ENCODE measurements around the gene RHBDF1. TPM values are rescaled to one million over a fixed set of nuclear protein-coding genes. Genes with fewer than 3 reads are reported as not detected.

Gene RHBDF1
- total and polyA plus RNA-seq, 2 of the 13 experiments (the other 11 are each of a cell fraction or from before 2014, with no cell fraction given): 5.4 to 26.9 TPM

GRCh38 chr16:72561-73548 lies at the start of gene RHBDF1 (continued):
- TF ChIP-seq LRRFIP1 (CRISPR knock-in tag; conservative IDR thresholded peaks at IDR 0.05): no peak
- TF ChIP-seq KLF16 (CRISPR knock-in tag; IDR thresholded peaks at IDR 0.05): no peak
- TF ChIP-seq ZNF776 (CRISPR knock-in tag; IDR thresholded peaks at IDR 0.05): no peak
- no peak for TF ChIP-seq CCAR2 (optimal IDR thresholded peaks at IDR 0.05; ENCODE audit: low read depth, low read length)
- no peak for TF ChIP-seq SIN3B (IDR thresholded peaks at IDR 0.05; ENCODE audit: low read length)
- no peak for TF ChIP-seq ZNF879 (CRISPR knock-in tag; IDR thresholded peaks at IDR 0.05)
- no peak for TF ChIP-seq ZNF652 (CRISPR knock-in tag; IDR thresholded peaks at IDR 0.05; ENCODE audit: borderline replicate concordance, low read depth)
- TF ChIP-seq SRF (IDR thresholded peaks at IDR 0.05; ENCODE audit: low read depth, low read length): no peak
- TF ChIP-seq GLI4 (CRISPR knock-in tag; IDR thresholded peaks at IDR 0.05; ENCODE audit: borderline replicate concordance): no peak
- no peak for TF ChIP-seq ZNF276 (CRISPR knock-in tag; IDR thresholded peaks at IDR 0.05; ENCODE audit: low read depth)
- no peak for TF ChIP-seq ZNF234 (CRISPR knock-in tag; conservative IDR thresholded peaks at IDR 0.05)
- TF ChIP-seq HDAC1 (CRISPR knock-in tag; IDR thresholded peaks at IDR 0.05): peak; percentile 46; the same call in 1 of the 2 replicates
- TF ChIP-seq MAFG (CRISPR knock-in tag; IDR thresholded peaks at IDR 0.05): no peak
- TF ChIP-seq SMC3 (IDR thresholded peaks at IDR 0.05; ENCODE audit: low read length): no peak
- TF ChIP-seq SMYD3 (CRISPR knock-in tag; IDR thresholded peaks at IDR 0.05): no peak
- no peak for TF ChIP-seq ZNF512 (CRISPR knock-in tag; IDR thresholded peaks at IDR 0.05)
- no peak for TF ChIP-seq NR2F2 (IDR thresholded peaks at IDR 0.05; ENCODE audit: borderline replicate concordance, low read depth)
- no peak for TF ChIP-seq ZSCAN29 (CRISPR knock-in tag; conservative IDR thresholded peaks at IDR 0.05)
- TF ChIP-seq ZNF460 (CRISPR knock-in tag; IDR thresholded peaks at IDR 0.05; ENCODE audit: borderline replicate concordance): no peak
- no peak for TF ChIP-seq CERS6 (CRISPR knock-in tag; IDR thresholded peaks at IDR 0.05)
- TF ChIP-seq ZNF737 (CRISPR knock-in tag; IDR thresholded peaks at IDR 0.05; ENCODE audit: borderline replicate concordance): no peak

All from HepG2 (cell line).